ENCODE measurements around the gene VAV2. TPM values are rescaled to one million over a fixed set of nuclear protein-coding genes. Genes with fewer than 3 reads are reported as not detected.
A peak's percentile ranks its signal among the peaks of the same experiment; 100 is the strongest.

VAV2 gene
- total and polyA plus RNA-seq, 9 of the 15 experiments (the other 6 are each of a cell fraction or from before 2014, with no cell fraction given): 0.01 to 2.7 (median 1.0) TPM; not detected in 1

GRCh38 chr9:133742849-133743444 lies 249.2 kb downstream of the VAV2 start (continued):
- TF ChIP-seq SMC3 (conservative IDR thresholded peaks at IDR 0.05; ENCODE audit: insufficient read depth, low read depth, low read length): peak; percentile 38; the same call in 1 of the 2 replicates
- no peak for TF ChIP-seq ZEB2 (IDR thresholded peaks at IDR 0.05)
- TF ChIP-seq CAMTA2 (CRISPR knock-in tag; conservative IDR thresholded peaks at IDR 0.05): no peak
- no peak for TF ChIP-seq ZNF232 (CRISPR knock-in tag; IDR thresholded peaks at IDR 0.05)
- TF ChIP-seq ETV6 (IDR thresholded peaks at IDR 0.05; ENCODE audit: borderline replicate concordance in 1 of 2, low read depth in 2 of 2, low read length in 1 of 2): no peak
- TF ChIP-seq ETV6 (CRISPR knock-in tag; IDR thresholded peaks at IDR 0.05; ENCODE audit: borderline replicate concordance): no peak
- peak; percentile 23 to 57; a peak in 3 of 4 replicates for TF ChIP-seq RAD21 (CRISPR knock-in tag; conservative IDR thresholded peaks at IDR 0.05 in 1 of 2, IDR thresholded peaks at IDR 0.05 in 1 of 2)
- no peak for TF ChIP-seq ZNF431 (CRISPR knock-in tag; IDR thresholded peaks at IDR 0.05)
- TF ChIP-seq CTCF (IDR thresholded peaks at IDR 0.05 in 2 of 3, conservative IDR thresholded peaks at IDR 0.05 in 1 of 3; ENCODE audit: insufficient read depth in 2 of 3, low read depth in 1 of 3, low read length in 3 of 3): peak; percentile 98 to 99 (median 98)
- TF ChIP-seq KLF16 (IDR thresholded peaks at IDR 0.05): peak; percentile 50; the same call in 1 of the 2 replicates
- TF ChIP-seq UBTF (IDR thresholded peaks at IDR 0.05; ENCODE audit: borderline replicate concordance in 1 of 2, low read depth in 2 of 2, low read length in 2 of 2): no peak
- TF ChIP-seq CREM (IDR thresholded peaks at IDR 0.05; ENCODE audit: low read depth): peak; percentile 51; the same call in 1 of the 2 replicates
- no peak for TF ChIP-seq ADNP (tag; IDR thresholded peaks at IDR 0.05)
- no peak for TF ChIP-seq DACH1 (IDR thresholded peaks at IDR 0.05; ENCODE audit: partially characterized antibody)
- no peak for TF ChIP-seq TAF9B (IDR thresholded peaks at IDR 0.05; ENCODE audit: partially characterized antibody)

Measured in K562 (cell line).